HepG2 (cell line): ENCODE results near the gene CFAP99. TPM values are rescaled to one million over a fixed set of nuclear protein-coding genes. Genes with fewer than 3 reads are reported as not detected.

Experiments used
- ATAC-seq: fragments of 200-7000 bp; cut with Tn5 transposase; 3 replicates; pipeline ENCODE4 v1.9.1; 2020; ENCODE audit warnings: mild to moderate bottlenecking, moderate library complexity
- BruUV-seq: library from RNA; stranded (reverse); fragments of 400-500 nt; replicated peaks from 2 replicates; lab custom pipeline; 2021; lab: Mats Ljungman, UMichigan
- CTCF ChIA-PET: fragments of 300-600 bp; formaldehyde crosslinking; extraction: SDS; loops from one replicate; lab custom pipeline; 2021; ENCODE audit warnings: low total read pairs, inconsistent platforms, low intra/inter-chr PET ratio; lab: Yijun Ruan, JAX
- POLR2A ChIA-PET: fragments of 350-600 bp; sonication (Branson Sonifier 250); formaldehyde crosslinking; loops from one replicate; lab custom pipeline; 2020; ENCODE audit warnings: antibody characterized with exemption, inconsistent platforms; lab: Yijun Ruan, JAX
- DNase-seq: peaks from one replicate; pipeline ENCODE4 v3.0.0-alpha.2; 2015; ENCODE audit warnings: low spot score
- FAIRE-seq: peaks from 3 replicates; lab custom pipeline; 2011; peaks lifted over from hg19 to GRCh38; lab: Jason Lieb, UNC
- H2AFZ ChIP-seq: one replicate; pipeline ENCODE4 v1.6.1; 2011; ENCODE audit warnings: low read length, inconsistent platforms
- H3K27ac ChIP-seq: fragments of 300-600 bp; 3 replicates; pipeline ENCODE4 v1.8.0; 2011; ENCODE audit warnings: mixed run types, mild to moderate bottlenecking, mixed read lengths, low read length, inconsistent platforms; ENCODE audit not compliant: insufficient read depth; ENCODE audit errors: extremely low read length
- H3K27me3 ChIP-seq, 2 experiments: fragments of 200-600 bp in 1 of 2; 2 replicates in 1 of 2; 3 replicates in 1 of 2; pipeline versions ENCODE4 v1.6.0 to v1.8.0; 2011; ENCODE audit warnings: low read length in 2 of 2, mild to moderate bottlenecking in 2 of 2, moderate library complexity in 2 of 2, inconsistent platforms in 1 of 2; ENCODE audit not compliant: insufficient read depth in 2 of 2, control insufficient read depth in 1 of 2
- H3K36me3 ChIP-seq, 2 experiments: fragments of 200-600 bp in 1 of 2; replicated peaks in 1 of 2; 2 replicates in 1 of 2; 3 replicates in 1 of 2; pipeline versions ENCODE4 v1.5.1 to v1.8.0; 2011; ENCODE audit warnings: low read length in 2 of 2, inconsistent platforms in 1 of 2; ENCODE audit not compliant: insufficient read depth in 2 of 2, control insufficient read depth in 1 of 2
- H3K4me1 ChIP-seq: 2 replicates; pipeline ENCODE4 v1.5.1; 2012; ENCODE audit warnings: low read length, inconsistent platforms; ENCODE audit not compliant: insufficient read depth
- H3K4me2 ChIP-seq: 2 replicates; pipeline ENCODE4 v1.6.0; 2011; ENCODE audit warnings: low read depth, low read length, inconsistent platforms
- H3K4me3 ChIP-seq, 3 experiments: fragments of 200-600 bp in 1 of 3; sonication (generic), shearing (Covaris generic) in 1 of 3; replicated peaks in 1 of 3; 2 replicates each; pipeline ENCODE4 v1.5.1; 2011 to 2016; ENCODE audit warnings: low read length in 3 of 3, inconsistent platforms in 2 of 3, low read depth in 2 of 3, mild to moderate bottlenecking in 2 of 3, control low read depth in 1 of 3, mixed read lengths in 1 of 3; ENCODE audit not compliant: insufficient read depth in 1 of 3
- H3K79me2 ChIP-seq: one replicate; pipeline ENCODE4 v1.6.1; 2011; ENCODE audit warnings: low read length, inconsistent platforms; ENCODE audit not compliant: insufficient read depth
- H3K9ac ChIP-seq: 2 replicates; pipeline ENCODE4 v1.6.0; 2011; ENCODE audit warnings: mild to moderate bottlenecking, low read depth, low read length, inconsistent platforms; ENCODE audit not compliant: insufficient read depth
- H3K9me3 ChIP-seq: 2 replicates; pipeline ENCODE4 v1.5.1; 2012; ENCODE audit warnings: mild to moderate bottlenecking, low read length
- H4K20me1 ChIP-seq: 2 replicates; pipeline ENCODE4 v1.6.0; 2011; ENCODE audit warnings: inconsistent platforms, mild to moderate bottlenecking, low read length, moderate library complexity; ENCODE audit not compliant: insufficient read depth
- ARID5B ChIP-seq: IDR thresholded peaks from 2 replicates; pipeline ENCODE4 v1.4.0; 2020; ENCODE audit warnings: mild to moderate bottlenecking, missing genetic modification reagents
- FIP1L1 ChIP-seq: fragments of 200-400 bp; formaldehyde crosslinking; IDR thresholded peaks from 2 replicates; pipeline ENCODE4 v1.6.1; 2018; ENCODE audit warnings: low read depth, mild to moderate bottlenecking, low read length, moderate library complexity, borderline replicate concordance; ENCODE audit not compliant: insufficient read depth
- JUN ChIP-seq: sonication (generic); formaldehyde crosslinking; IDR thresholded peaks from 2 replicates; pipeline ENCODE4 v1.4.0; 2020; ENCODE audit warnings: mild to moderate bottlenecking, missing genetic modification reagents
- KMT2B ChIP-seq: IDR thresholded peaks from 2 replicates; pipeline ENCODE4 v1.6.1; 2016; ENCODE audit warnings: missing genetic modification reagents, missing compliant biosample characterization
- NFYC ChIP-seq: IDR thresholded peaks from 2 replicates; pipeline ENCODE4 v1.6.1; 2016; ENCODE audit warnings: missing genetic modification reagents, missing compliant biosample characterization
- PHF5A ChIP-seq: IDR thresholded peaks from one replicate; pipeline ENCODE4 v1.6.1; 2018; ENCODE audit warnings: low read depth, missing genetic modification reagents; ENCODE audit not compliant: unreplicated experiment
- RARA ChIP-seq: IDR thresholded peaks from 2 replicates; pipeline ENCODE4 v1.6.1; 2016; ENCODE audit warnings: missing genetic modification reagents, missing compliant biosample characterization
- RELA ChIP-seq: sonication (generic); formaldehyde crosslinking; IDR thresholded peaks from 2 replicates; pipeline ENCODE4 v1.4.0; 2020; ENCODE audit warnings: missing genetic modification reagents
- ZC3H4 ChIP-seq: sonication (generic); formaldehyde crosslinking; IDR thresholded peaks from 2 replicates; pipeline ENCODE4 v1.4.0; 2020; ENCODE audit warnings: missing genetic modification reagents, borderline replicate concordance
- ZFYVE20 ChIP-seq: sonication (generic); formaldehyde crosslinking; IDR thresholded peaks from 2 replicates; pipeline ENCODE4 v1.8.0; 2023; ENCODE audit warnings: low read depth, mild to moderate bottlenecking, moderate library complexity, missing genetic modification reagents, borderline replicate concordance
- ZNF12 ChIP-seq: sonication (generic); formaldehyde crosslinking; IDR thresholded peaks from 2 replicates; pipeline ENCODE4 v1.5.0; 2020; ENCODE audit warnings: missing genetic modification reagents
- ZNF564 ChIP-seq: sonication (generic); formaldehyde crosslinking; IDR thresholded peaks from 2 replicates; pipeline ENCODE4 v1.8.1; 2023; ENCODE audit warnings: mild to moderate bottlenecking, missing genetic modification reagents
- WGBS: methylation state at CpG from one replicate; pipeline ENCODE4 v1.1.6; 2017; ENCODE audit warnings: low lambda C conversion rate; 5-methylcytosine and 5-hydroxymethylcytosine counted together
- in situ Hi-C: cut with HindIII; loops from 2 replicates; pipeline ENCODE4 v1.10.0; 2017; ENCODE audit warnings: low pct_unique_long_range_greater_than_20kb; ENCODE audit not compliant: extremely low pct_ligation_motif_present
- intact Hi-C: fragments of 100-400 bp; cut with micrococcal nuclease; formaldehyde crosslinking; loops from one replicate; pipeline ENCODE4 v1.10.0; 2022; ENCODE audit not compliant: unreplicated experiment
- polyA plus RNA-seq, 8 experiments: library from polyadenylated mRNA; depleted of rRNA in 3 of 8; stranded (reverse) in 7 of 8; unstranded in 1 of 8; fragments of >200 nt; fragmentation: Illumina TruSeq in 4 of 8; extraction: Trizol in 4 of 8; gene quantifications; 2 replicates each; pipeline versions ENCODE4 v1.2.1 to v1.2.3, GENCODE V29; 2011 to 2016; ENCODE audit warnings: low read depth in 4 of 8, missing spikeins in 1 of 8, mixed read lengths in 1 of 8; ENCODE audit not compliant: insufficient read depth in 1 of 8
- total RNA-seq, 5 experiments: library from RNA; depleted of rRNA; stranded (reverse); fragments of >200 nt; fragmentation: Illumina TruSeq; extraction: Trizol; gene quantifications; 2 replicates each; pipeline ENCODE4 v1.2.3, GENCODE V29; 2016; ENCODE audit warnings: low read depth in 1 of 5
- TF ChIP-seq, protein P1 (sequence below): sonication (generic); formaldehyde crosslinking; IDR thresholded peaks from 2 replicates; pipeline ENCODE4 v1.9.0; 2022; ENCODE audit warnings: low read depth, missing genetic modification reagents
- TF ChIP-seq, protein P2 (sequence below), 2 experiments: sonication (generic) in 1 of 2; formaldehyde crosslinking in 1 of 2; IDR thresholded peaks; 2 replicates each; pipeline versions ENCODE4 v1.5.1 to v1.6.1; 2011 to 2020; ENCODE audit warnings: borderline replicate concordance in 1 of 2, low read depth in 1 of 2, low read length in 1 of 2, mild to moderate bottlenecking in 1 of 2, missing genetic modification reagents in 1 of 2, moderate library complexity in 1 of 2

Gene CFAP99
- total and polyA plus RNA-seq, 2 of the 13 experiments (the other 11 are each of a cell fraction or from before 2014, with no cell fraction given), result not detected

- ChIA-PET POLR2A (no interaction called here), CTCF (no interaction called here)
- no TSS peak for BruUV-seq
- no peaks in the 10 kb centered on the region for H3K9me3 ChIP-seq
- no peak overlapping the region for H3K4me2 ChIP-seq
- H3K4me1 ChIP-seq, result peaks cover 22% of the 10 kb centered on the region
- no peaks in the 10 kb centered on the region for H3K36me3 ChIP-seq
- intact Hi-C loops (no loop called here), in situ Hi-C loops (no loop called here)
- no peaks in the 10 kb centered on the region for H3K79me2 ChIP-seq
- WGBS, result no CpG with 5 or more reads among the region's 4 CpGs
- no peak overlapping the region for H2AFZ ChIP-seq
- DNase-seq (no peak), FAIRE-seq (no peak), ATAC-seq (no peak)
- H3K4me3 ChIP-seq, result no peak overlapping the region
- H3K27me3 ChIP-seq, result peaks cover 10 to 86% of the 10 kb centered on the region in 2 experiments; a peak in 4 of 5 replicates
- no peak overlapping the region for H3K9ac ChIP-seq
- H4K20me1 ChIP-seq, result peaks cover 3% of the 10 kb centered on the region; the same call in 1 of the 2 replicates
- TF ChIP-seq ZC3H4 (CRISPR knock-in tag) (no peak), ZFYVE20 (CRISPR knock-in tag) (no peak), KMT2B (no peak), FIP1L1 (no peak), NFYC (CRISPR knock-in tag) (no peak), ZNF564 (CRISPR knock-in tag) (no peak), ZNF12 (CRISPR knock-in tag) (no peak), JUN (CRISPR knock-in tag) (no peak), PHF5A (CRISPR knock-in tag) (no peak), ARID5B (CRISPR knock-in tag) (no peak), RARA (CRISPR knock-in tag) (no peak), RELA (no peak)
- TF ChIP-seq, protein P1, sequence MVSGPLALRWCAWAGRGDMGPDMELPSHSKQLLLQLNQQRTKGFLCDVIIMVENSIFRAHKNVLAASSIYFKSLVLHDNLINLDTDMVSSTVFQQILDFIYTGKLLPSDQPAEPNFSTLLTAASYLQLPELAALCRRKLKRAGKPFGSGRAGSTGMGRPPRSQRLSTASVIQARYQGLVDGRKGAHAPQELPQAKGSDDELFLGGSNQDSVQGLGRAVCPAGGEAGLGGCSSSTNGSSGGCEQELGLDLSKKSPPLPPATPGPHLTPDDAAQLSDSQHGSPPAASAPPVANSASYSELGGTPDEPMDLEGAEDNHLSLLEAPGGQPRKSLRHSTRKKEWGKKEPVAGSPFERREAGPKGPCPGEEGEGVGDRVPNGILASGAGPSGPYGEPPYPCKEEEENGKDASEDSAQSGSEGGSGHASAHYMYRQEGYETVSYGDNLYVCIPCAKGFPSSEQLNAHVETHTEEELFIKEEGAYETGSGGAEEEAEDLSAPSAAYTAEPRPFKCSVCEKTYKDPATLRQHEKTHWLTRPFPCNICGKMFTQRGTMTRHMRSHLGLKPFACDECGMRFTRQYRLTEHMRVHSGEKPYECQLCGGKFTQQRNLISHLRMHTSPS (CRISPR knock-in tag), result no peak
- TF ChIP-seq, protein P2, sequence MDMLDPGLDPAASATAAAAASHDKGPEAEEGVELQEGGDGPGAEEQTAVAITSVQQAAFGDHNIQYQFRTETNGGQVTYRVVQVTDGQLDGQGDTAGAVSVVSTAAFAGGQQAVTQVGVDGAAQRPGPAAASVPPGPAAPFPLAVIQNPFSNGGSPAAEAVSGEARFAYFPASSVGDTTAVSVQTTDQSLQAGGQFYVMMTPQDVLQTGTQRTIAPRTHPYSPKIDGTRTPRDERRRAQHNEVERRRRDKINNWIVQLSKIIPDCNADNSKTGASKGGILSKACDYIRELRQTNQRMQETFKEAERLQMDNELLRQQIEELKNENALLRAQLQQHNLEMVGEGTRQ (IDR thresholded peaks at IDR 0.05; ENCODE audit: low read depth, low read length), result no peak
- TF ChIP-seq, protein P2 (CRISPR knock-in tag; IDR thresholded peaks at IDR 0.05; ENCODE audit: borderline replicate concordance), result no peak
- H3K27ac ChIP-seq, result no peak overlapping the region
These were observed 4.3 kb downstream of the CFAP99 start for GRCh38 chr4:2423066-2423465.
